SU-DHL-6 (cell line): Measurements from ENCODE around the gene ARL17A.
"Not testable (repeated sequence)": the region's sequence is repeated elsewhere in the genome, so short reads cannot be mapped to it uniquely, and the experiment has no call there.

ENCODE experiments used
- EZH2phosphoT487 ChIP-seq: fragments of 200-600 bp; sonication (generic), shearing (Covaris generic); conservative IDR thresholded peaks from 2 replicates; pipeline ENCODE4 v1.6.1; 2018; ENCODE audit warnings: mild to moderate bottlenecking, antibody characterized with exemption, low read length, moderate library complexity, mixed read lengths
- TF ChIP-seq, protein P1 (sequence below): fragments of 200-600 bp; sonication (generic); IDR thresholded peaks from one replicate; pipeline ENCODE4 v1.5.1; 2017; ENCODE audit warnings: antibody characterized with exemption, mild to moderate bottlenecking, low read length, moderate library complexity; ENCODE audit not compliant: insufficient read depth, poor library complexity, severe bottlenecking

DNA sequence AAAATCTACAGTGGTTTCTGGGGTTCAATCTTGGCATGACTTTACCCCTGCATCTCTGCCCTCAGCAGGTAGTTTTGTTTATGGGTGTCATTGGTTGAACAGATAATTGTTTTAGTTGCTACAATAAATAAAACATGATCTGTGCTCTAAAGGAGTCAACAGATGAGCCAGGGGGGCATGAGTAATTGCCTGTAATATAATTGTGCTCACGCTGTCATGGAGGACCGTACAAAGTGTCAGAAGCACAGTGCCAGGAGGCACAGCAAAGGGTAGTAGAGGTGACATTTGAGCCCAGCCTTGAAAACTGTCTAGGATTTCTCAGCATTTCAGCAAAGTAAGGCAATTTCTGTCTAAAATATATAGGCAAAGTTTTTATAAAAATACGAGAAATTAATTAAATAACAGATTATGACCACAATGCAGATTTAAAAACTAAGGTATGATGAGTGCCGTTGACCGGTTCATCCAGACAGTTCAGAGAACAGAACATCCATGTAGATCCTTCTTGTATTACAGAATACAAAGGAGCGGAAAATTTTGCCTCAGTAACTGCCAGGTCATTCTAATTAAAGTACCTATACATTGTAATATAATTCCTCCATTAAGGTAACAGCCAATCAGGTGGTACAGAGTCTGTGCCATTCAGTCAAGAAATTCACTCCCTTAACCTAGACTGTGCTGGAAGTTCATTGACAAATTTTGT, 79.9 kb downstream of the ARL17A start:
- TF ChIP-seq, protein P1, sequence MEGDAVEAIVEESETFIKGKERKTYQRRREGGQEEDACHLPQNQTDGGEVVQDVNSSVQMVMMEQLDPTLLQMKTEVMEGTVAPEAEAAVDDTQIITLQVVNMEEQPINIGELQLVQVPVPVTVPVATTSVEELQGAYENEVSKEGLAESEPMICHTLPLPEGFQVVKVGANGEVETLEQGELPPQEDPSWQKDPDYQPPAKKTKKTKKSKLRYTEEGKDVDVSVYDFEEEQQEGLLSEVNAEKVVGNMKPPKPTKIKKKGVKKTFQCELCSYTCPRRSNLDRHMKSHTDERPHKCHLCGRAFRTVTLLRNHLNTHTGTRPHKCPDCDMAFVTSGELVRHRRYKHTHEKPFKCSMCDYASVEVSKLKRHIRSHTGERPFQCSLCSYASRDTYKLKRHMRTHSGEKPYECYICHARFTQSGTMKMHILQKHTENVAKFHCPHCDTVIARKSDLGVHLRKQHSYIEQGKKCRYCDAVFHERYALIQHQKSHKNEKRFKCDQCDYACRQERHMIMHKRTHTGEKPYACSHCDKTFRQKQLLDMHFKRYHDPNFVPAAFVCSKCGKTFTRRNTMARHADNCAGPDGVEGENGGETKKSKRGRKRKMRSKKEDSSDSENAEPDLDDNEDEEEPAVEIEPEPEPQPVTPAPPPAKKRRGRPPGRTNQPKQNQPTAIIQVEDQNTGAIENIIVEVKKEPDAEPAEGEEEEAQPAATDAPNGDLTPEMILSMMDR = not testable (repeated sequence)
- TF ChIP-seq EZH2phosphoT487 = not testable (repeated sequence)
